NT2/D1 (cell line): ENCODE data around the gene CFAP119.

Experiments
- DNase-seq: peaks from one replicate; pipeline ENCODE4 v3.0.0-alpha.2; 2011; ENCODE audit warnings: low read depth, low spot score
- H3K27me3 ChIP-seq: 2 replicates; pipeline ENCODE4 v1.6.0; 2011; ENCODE audit warnings: mild to moderate bottlenecking; ENCODE audit not compliant: insufficient read length, insufficient read depth
- H3K36me3 ChIP-seq: 2 replicates; pipeline ENCODE4 v1.6.1; 2011; ENCODE audit warnings: mild to moderate bottlenecking, low read length, mixed read lengths; ENCODE audit not compliant: insufficient read depth, insufficient read length
- H3K4me1 ChIP-seq: 2 replicates; pipeline ENCODE4 v1.5.1; 2011; ENCODE audit not compliant: insufficient read depth, insufficient read length
- H3K4me3 ChIP-seq: 2 replicates; pipeline ENCODE4 v1.5.1; 2011; ENCODE audit warnings: low read depth; ENCODE audit not compliant: insufficient read length
- H3K9ac ChIP-seq: 2 replicates; pipeline ENCODE4 v1.6.0; 2011; ENCODE audit warnings: low read depth; ENCODE audit not compliant: insufficient read length
- H3K9me3 ChIP-seq: 2 replicates; pipeline ENCODE4 v1.5.1; 2011; ENCODE audit warnings: mild to moderate bottlenecking, low read length; ENCODE audit not compliant: insufficient read depth
- SUZ12 ChIP-seq: IDR thresholded peaks from 2 replicates; pipeline ENCODE4 v1.6.1; 2011; ENCODE audit not compliant: insufficient read length, insufficient read depth; ENCODE audit errors: extremely low read depth
- YY1 ChIP-seq: IDR thresholded peaks from 2 replicates; pipeline ENCODE4 v1.6.1; 2011; ENCODE audit not compliant: insufficient read length, insufficient read depth
- ZNF274 ChIP-seq: IDR thresholded peaks from 2 replicates; pipeline ENCODE4 v1.6.1; 2011; ENCODE audit warnings: mild to moderate bottlenecking, low read depth, low read length

The CFAP119 gene

GRCh38 chr16:30736995-30737793 lies 24.7 kb downstream of the CFAP119 start:
- no peak for DNase-seq
- no peaks in the 10 kb centered on the region for H3K9me3 ChIP-seq
- no peak for TF ChIP-seq YY1
- no peak for TF ChIP-seq SUZ12
- no peak overlapping the region for H3K4me3 ChIP-seq
- no peaks in the 10 kb centered on the region for H3K27me3 ChIP-seq
- peaks cover 17% of the 10 kb centered on the region for H3K4me1 ChIP-seq
- peaks cover 88% of the 10 kb centered on the region for H3K36me3 ChIP-seq
- no peak overlapping the region for H3K9ac ChIP-seq

GRCh38 chr16:30731411-30731810 lies 30.5 kb downstream of the CFAP119 start:
- Histone ChIP-seq H3K4me1 (no peaks in the 10 kb centered on the region), H3K27me3 (no peaks in the 10 kb centered on the region), H3K4me3 (no peak overlapping the region), H3K9me3 (no peaks in the 10 kb centered on the region), H3K36me3 (peaks cover 84% of the 10 kb centered on the region), H3K9ac (no peak overlapping the region)
- no peak for DNase-seq
- no peak for TF ChIP-seq ZNF274
- no peak for TF ChIP-seq YY1
- TF ChIP-seq SUZ12, result no peak

GRCh38 chr16:30728899-30729672 lies 32.8 kb downstream of the CFAP119 start:
- Histone ChIP-seq H3K27me3 (no peaks in the 10 kb centered on the region), H3K9ac (no peak overlapping the region), H3K4me1 (no peaks in the 10 kb centered on the region), H3K4me3 (no peak overlapping the region), H3K9me3 (no peaks in the 10 kb centered on the region), H3K36me3 (peaks cover 87% of the 10 kb centered on the region)
- no peak for DNase-seq
- TF ChIP-seq YY1, result no peak
- TF ChIP-seq SUZ12, result no peak
- no peak for TF ChIP-seq ZNF274

- no peak overlapping the region for H3K9ac ChIP-seq
Measured at GRCh38 chr16:30728321-30728720, 33.5 kb downstream of the CFAP119 start.

GRCh38 chr16:30725418-30725792 lies 36.5 kb downstream of the CFAP119 start:
- peaks cover 91% of the 10 kb centered on the region for H3K36me3 ChIP-seq
- no peaks in the 10 kb centered on the region for H3K4me1 ChIP-seq
- no peak for TF ChIP-seq SUZ12
- TF ChIP-seq YY1, result no peak
- TF ChIP-seq ZNF274, result no peak
- no peak overlapping the region for H3K9ac ChIP-seq
- H3K4me3 ChIP-seq, result no peak overlapping the region
- H3K27me3 ChIP-seq, result no peaks in the 10 kb centered on the region
- DNase-seq, result no peak
- no peaks in the 10 kb centered on the region for H3K9me3 ChIP-seq

More at GRCh38 chr16:30728321-30728720, 33.5 kb downstream of the CFAP119 start:
- TF ChIP-seq YY1 (no peak), ZNF274 (no peak), SUZ12 (no peak)
- Histone ChIP-seq H3K27me3 (no peaks in the 10 kb centered on the region), H3K4me1 (no peaks in the 10 kb centered on the region), H3K9me3 (no peaks in the 10 kb centered on the region), H3K36me3 (peaks cover 88% of the 10 kb centered on the region), H3K4me3 (no peak overlapping the region)
- no peak for DNase-seq

- no peak overlapping the region for H3K4me3 ChIP-seq
- no peaks in the 10 kb centered on the region for H3K4me1 ChIP-seq
- DNase-seq, result no peak
- no peak overlapping the region for H3K9ac ChIP-seq
- H3K36me3 ChIP-seq, result peaks cover 92% of the 10 kb centered on the region
- no peaks in the 10 kb centered on the region for H3K27me3 ChIP-seq
- TF ChIP-seq SUZ12, result no peak
- H3K9me3 ChIP-seq, result no peaks in the 10 kb centered on the region
Measured at GRCh38 chr16:30724641-30725417, 37.0 kb downstream of the CFAP119 start.
